GM20431 (cell line): ENCODE data around the gene MRPL45.

ENCODE experiments used
- in situ Hi-C: fragments of 300-500 bp; cut with MseI, MboI; formaldehyde crosslinking; loops from one replicate; pipeline ENCODE4 v1.15.0; 2020; ENCODE audit warnings: low sequenced_read_pairs; ENCODE audit not compliant: unreplicated experiment

Gene MRPL45

GRCh38 chr17:38369124-38369886, 72.3 kb downstream of the MRPL45 start:
- in situ Hi-C loops = no loop called here
